ENCODE measurements around the gene ABHD18.

DNA sequence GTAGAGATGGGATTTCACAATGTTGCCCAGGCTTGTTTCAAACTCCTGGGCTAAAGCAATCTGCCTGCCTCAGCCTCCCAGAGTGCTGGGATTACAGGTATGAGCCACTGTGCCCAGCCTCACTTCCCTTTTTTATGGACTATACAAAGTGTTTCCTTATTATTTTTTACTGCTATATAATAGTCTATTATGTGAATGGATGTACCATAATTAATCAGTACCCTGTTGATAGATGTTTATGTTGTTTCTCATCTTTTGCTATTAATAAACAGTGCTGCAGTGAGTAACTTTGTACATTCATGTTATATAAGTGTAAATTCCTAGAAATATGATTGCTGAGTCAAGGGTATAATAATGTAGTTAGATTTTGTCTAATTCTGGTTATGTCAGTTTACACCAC, 60.1 kb downstream of the ABHD18 start:
- TF ChIP-seq, protein P1, sequence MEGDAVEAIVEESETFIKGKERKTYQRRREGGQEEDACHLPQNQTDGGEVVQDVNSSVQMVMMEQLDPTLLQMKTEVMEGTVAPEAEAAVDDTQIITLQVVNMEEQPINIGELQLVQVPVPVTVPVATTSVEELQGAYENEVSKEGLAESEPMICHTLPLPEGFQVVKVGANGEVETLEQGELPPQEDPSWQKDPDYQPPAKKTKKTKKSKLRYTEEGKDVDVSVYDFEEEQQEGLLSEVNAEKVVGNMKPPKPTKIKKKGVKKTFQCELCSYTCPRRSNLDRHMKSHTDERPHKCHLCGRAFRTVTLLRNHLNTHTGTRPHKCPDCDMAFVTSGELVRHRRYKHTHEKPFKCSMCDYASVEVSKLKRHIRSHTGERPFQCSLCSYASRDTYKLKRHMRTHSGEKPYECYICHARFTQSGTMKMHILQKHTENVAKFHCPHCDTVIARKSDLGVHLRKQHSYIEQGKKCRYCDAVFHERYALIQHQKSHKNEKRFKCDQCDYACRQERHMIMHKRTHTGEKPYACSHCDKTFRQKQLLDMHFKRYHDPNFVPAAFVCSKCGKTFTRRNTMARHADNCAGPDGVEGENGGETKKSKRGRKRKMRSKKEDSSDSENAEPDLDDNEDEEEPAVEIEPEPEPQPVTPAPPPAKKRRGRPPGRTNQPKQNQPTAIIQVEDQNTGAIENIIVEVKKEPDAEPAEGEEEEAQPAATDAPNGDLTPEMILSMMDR (IDR thresholded peaks at IDR 0.05) = no peak
- TF ChIP-seq FOSL2 (IDR thresholded peaks at IDR 0.05; ENCODE audit: borderline replicate concordance, low read depth) (no peak), FOXJ3 (CRISPR knock-in tag; IDR thresholded peaks at IDR 0.05) (no peak), YY1 (IDR thresholded peaks at IDR 0.05; ENCODE audit: low read depth) (no peak)
- TF ChIP-seq, protein P2, sequence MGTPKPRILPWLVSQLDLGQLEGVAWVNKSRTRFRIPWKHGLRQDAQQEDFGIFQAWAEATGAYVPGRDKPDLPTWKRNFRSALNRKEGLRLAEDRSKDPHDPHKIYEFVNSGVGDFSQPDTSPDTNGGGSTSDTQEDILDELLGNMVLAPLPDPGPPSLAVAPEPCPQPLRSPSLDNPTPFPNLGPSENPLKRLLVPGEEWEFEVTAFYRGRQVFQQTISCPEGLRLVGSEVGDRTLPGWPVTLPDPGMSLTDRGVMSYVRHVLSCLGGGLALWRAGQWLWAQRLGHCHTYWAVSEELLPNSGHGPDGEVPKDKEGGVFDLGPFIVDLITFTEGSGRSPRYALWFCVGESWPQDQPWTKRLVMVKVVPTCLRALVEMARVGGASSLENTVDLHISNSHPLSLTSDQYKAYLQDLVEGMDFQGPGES (IDR thresholded peaks at IDR 0.05; ENCODE audit: low read depth, low read length) = no peak
